Vagina (tissue), 2 donors: ENCODE measurements around the gene ASF1A. TPM values are rescaled to one million over a fixed set of nuclear protein-coding genes. Genes with fewer than 3 reads are reported as not detected.

ENCODE experiments used
- DNase-seq, 2 donors: peaks; one replicate each; pipeline ENCODE4 v3.0.0-alpha.2; 2017; ENCODE audit errors: extremely low spot score in 2 of 2
- H3K27ac ChIP-seq: fragments of 200-600 bp; sonication (generic); one replicate; pipeline ENCODE4 v1.5.1; 2019
- H3K27me3 ChIP-seq: fragments of 200-600 bp; sonication (generic); one replicate; pipeline ENCODE4 v1.5.1; 2019
- H3K36me3 ChIP-seq, 2 donors: fragments of 200-600 bp; sonication (generic); one replicate each; pipeline ENCODE4 v1.5.1; 2017 to 2019
- H3K4me1 ChIP-seq: fragments of 200-600 bp; sonication (generic); one replicate; pipeline ENCODE4 v1.5.1; 2019
- H3K4me3 ChIP-seq, 2 donors: fragments of 200-600 bp; sonication (generic); 1 replicate in 1 of 2; 2 replicates in 1 of 2; pipeline ENCODE4 v1.5.1; 2016 to 2019
- H3K9me3 ChIP-seq: fragments of 200-600 bp; sonication (generic); one replicate; pipeline ENCODE4 v1.5.1; 2019
- POLR2A ChIP-seq, 2 donors: fragments of 450-650 bp; IDR thresholded peaks; one replicate each; pipeline ENCODE4 v1.6.1; 2017; ENCODE audit warnings: antibody characterized with exemption in 2 of 2, mild to moderate bottlenecking in 2 of 2, moderate library complexity in 2 of 2
- POLR2AphosphoS5 ChIP-seq, 2 donors: sonication (generic); formaldehyde crosslinking; IDR thresholded peaks; one replicate each; pipeline ENCODE4 v1.9.0; 2017; ENCODE audit warnings: antibody characterized with exemption in 2 of 2, mild to moderate bottlenecking in 2 of 2, low read depth in 1 of 2; ENCODE audit not compliant: insufficient read depth in 1 of 2
- intact Hi-C: fragments of 100-400 bp; cut with DNase I; formaldehyde crosslinking; loops from one replicate; pipeline ENCODE4 v1.15.1; 2023
- total RNA-seq: library from RNA; depleted of rRNA; stranded (reverse); fragments of >200 nt; gene quantifications from one replicate; pipeline ENCODE4 v1.2.3, GENCODE V29; 2016
- TF ChIP-seq, protein P1 (sequence below), 3 experiments: fragments of 450-650 bp in 2 of 3; fragments of 200-600 bp in 1 of 3; sonication (generic) in 1 of 3; IDR thresholded peaks; one replicate each; pipeline ENCODE4 v1.5.1; 2017 to 2019; ENCODE audit warnings: antibody characterized with exemption in 3 of 3, mild to moderate bottlenecking in 2 of 3, moderate library complexity in 2 of 3

The ASF1A gene
- total RNA-seq, 1 donor from 2014 or later = 7.9 TPM

DNA sequence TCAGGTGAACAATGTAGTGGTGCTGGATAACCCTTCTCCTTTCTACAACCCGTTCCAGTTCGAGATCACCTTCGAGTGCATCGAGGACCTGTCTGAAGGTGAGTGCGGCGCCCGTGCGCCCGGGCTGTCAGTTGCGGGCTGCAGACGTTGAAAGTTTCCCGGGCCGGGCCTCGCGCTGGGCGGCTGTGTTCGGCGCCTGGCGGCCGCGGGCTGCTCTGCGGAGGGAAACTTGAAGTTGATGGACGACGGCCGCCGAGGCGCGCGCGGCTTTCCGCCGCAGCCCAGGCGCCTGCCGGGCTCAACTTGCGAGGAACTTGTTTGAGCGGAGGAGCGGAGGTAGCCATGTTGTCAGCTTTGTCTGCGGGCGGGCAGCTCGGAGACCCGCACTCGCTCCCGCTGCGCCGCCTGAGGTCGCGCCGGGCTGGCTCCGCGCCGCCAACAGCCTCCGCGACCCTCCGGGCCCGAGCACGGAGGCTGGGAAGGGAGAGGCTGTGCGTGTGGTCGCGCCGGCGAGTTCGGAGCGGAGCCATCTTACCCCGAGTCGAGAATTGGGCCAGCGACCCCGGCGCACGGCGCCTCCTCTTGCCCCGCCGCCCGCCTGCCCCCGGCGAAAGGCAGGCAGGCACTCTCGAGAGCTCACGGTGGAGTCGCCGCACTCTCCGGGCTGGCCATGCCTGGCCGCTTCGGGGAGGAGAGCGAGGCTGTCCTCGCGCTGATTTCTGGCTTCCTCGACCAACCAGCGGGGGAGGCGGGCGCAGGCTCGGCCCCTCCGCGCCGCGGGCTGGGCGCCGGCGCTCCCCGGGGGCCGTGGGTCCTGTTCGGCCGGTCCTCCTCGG is 691 bp downstream of the ASF1A start:
- DNase-seq = no peak
- H3K4me1 ChIP-seq = peaks cover 56% of the 10 kb centered on the region
- intact Hi-C loops = no loop called here
- H3K4me3 ChIP-seq = peak overlapping the region; percentile 62 to 88
- no peaks in the 10 kb centered on the region for H3K27me3 ChIP-seq
- TF ChIP-seq, protein P1, sequence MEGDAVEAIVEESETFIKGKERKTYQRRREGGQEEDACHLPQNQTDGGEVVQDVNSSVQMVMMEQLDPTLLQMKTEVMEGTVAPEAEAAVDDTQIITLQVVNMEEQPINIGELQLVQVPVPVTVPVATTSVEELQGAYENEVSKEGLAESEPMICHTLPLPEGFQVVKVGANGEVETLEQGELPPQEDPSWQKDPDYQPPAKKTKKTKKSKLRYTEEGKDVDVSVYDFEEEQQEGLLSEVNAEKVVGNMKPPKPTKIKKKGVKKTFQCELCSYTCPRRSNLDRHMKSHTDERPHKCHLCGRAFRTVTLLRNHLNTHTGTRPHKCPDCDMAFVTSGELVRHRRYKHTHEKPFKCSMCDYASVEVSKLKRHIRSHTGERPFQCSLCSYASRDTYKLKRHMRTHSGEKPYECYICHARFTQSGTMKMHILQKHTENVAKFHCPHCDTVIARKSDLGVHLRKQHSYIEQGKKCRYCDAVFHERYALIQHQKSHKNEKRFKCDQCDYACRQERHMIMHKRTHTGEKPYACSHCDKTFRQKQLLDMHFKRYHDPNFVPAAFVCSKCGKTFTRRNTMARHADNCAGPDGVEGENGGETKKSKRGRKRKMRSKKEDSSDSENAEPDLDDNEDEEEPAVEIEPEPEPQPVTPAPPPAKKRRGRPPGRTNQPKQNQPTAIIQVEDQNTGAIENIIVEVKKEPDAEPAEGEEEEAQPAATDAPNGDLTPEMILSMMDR (IDR thresholded peaks at IDR 0.05) = no peak
- TF ChIP-seq POLR2AphosphoS5 (IDR thresholded peaks at IDR 0.05; ENCODE audit: insufficient read depth in 1 of 2, low read depth in 1 of 2) (peak in 1 of 2 donors; percentile 20), POLR2A (IDR thresholded peaks at IDR 0.05) (no peak)
- H3K9me3 ChIP-seq = no peaks in the 10 kb centered on the region
- H3K27ac ChIP-seq = peak overlapping the region; percentile 97
- H3K36me3 ChIP-seq = no peaks in the 10 kb centered on the region

DNA sequence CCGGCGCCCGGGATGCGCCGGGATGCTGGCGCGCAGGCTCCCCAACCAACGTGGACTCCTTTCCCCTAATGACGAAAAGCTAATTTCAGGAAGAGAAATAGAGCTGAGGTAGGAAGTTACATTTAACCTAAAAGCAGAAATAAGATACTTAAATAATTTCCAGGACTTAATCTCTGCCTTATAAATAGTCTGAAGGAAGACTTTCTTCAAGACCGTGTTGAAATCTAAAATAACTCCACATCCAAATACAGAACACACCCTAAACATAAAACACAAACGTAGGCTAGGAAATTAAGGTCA is 1.3 kb downstream of the ASF1A start:
- Histone ChIP-seq H3K9me3 (no peaks in the 10 kb centered on the region), H3K4me3 (peak overlapping the region; percentile 62 to 88), H3K27me3 (no peaks in the 10 kb centered on the region), H3K36me3 (no peaks in the 10 kb centered on the region), H3K27ac (peak overlapping the region; percentile 97), H3K4me1 (peaks cover 61% of the 10 kb centered on the region)
- no peak for TF ChIP-seq POLR2A (IDR thresholded peaks at IDR 0.05)
- TF ChIP-seq, protein P1 (IDR thresholded peaks at IDR 0.05) = no peak
- no peak for TF ChIP-seq POLR2AphosphoS5 (IDR thresholded peaks at IDR 0.05; ENCODE audit: insufficient read depth in 1 of 2, low read depth in 1 of 2)
- intact Hi-C loops = no loop called here
- DNase-seq = no peak

DNA sequence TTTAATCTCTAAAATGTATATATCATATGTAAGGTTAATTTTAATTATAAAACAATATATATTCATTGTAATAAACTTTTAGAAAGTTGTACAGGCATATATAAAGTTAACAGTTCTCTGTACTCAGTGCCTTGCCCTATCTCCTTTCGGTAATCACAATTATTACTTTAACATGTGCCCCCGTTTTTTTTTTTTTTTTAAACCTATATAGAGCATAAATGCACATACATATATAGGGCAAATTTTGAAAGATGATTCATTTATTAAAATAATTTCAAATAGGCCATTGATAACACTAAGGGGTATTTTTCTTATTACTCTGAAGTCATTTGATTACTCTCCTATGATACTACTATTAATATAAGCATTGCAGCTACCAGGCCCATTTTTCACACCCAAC is 1.9 kb downstream of the ASF1A start:
- peak overlapping the region; percentile 97 for H3K27ac ChIP-seq
- no peaks in the 10 kb centered on the region for H3K9me3 ChIP-seq
- no peaks in the 10 kb centered on the region for H3K36me3 ChIP-seq
- no peak for DNase-seq
- intact Hi-C loops = no loop called here
- H3K27me3 ChIP-seq = no peaks in the 10 kb centered on the region
- H3K4me3 ChIP-seq = peak overlapping the region; percentile 62 to 88
- TF ChIP-seq POLR2A (IDR thresholded peaks at IDR 0.05) (no peak), POLR2AphosphoS5 (IDR thresholded peaks at IDR 0.05; ENCODE audit: insufficient read depth in 1 of 2, low read depth in 1 of 2) (no peak)
- TF ChIP-seq, protein P1 (IDR thresholded peaks at IDR 0.05) = no peak
- H3K4me1 ChIP-seq = peaks cover 68% of the 10 kb centered on the region

DNA sequence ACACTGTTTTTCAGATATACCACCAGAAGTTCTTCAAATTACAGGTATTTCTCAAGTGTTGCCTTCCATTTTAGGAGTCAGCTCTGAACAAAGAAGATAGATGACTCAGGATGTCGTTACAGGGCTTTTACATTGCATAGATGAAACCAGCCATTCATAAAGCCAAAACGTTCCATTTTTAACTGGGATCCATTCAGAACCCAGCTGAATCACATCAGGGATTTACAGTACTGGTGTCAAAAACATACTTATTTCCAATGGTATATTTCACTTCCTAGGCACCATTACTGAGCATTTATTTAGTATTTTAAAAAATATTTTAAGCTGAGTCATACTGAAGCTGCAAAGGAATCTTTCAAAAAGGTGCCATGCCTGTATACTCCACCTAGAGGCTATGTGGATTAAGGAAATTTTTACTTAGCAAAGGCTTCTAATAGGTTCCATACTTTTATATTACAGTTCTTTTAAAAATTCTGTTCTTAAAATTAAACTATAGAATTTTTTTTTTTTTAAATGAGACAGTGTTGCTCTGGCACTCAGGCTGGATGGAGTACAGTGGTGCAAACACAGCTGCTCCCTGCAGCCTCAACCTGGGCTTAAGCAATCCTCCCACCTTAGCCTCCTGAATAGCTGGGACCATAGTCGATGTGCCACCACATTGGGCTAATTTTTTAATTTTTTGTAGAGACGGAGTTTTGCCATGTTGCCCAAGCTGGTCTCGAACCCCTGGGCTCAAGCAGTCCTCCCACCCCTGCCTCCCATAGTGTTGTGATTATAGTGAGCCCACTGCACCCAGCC is 2.6 kb downstream of the ASF1A start:
- Histone ChIP-seq H3K27ac (no peak overlapping the region), H3K9me3 (no peaks in the 10 kb centered on the region), H3K4me3 (no peak overlapping the region), H3K4me1 (peaks cover 68% of the 10 kb centered on the region), H3K27me3 (no peaks in the 10 kb centered on the region), H3K36me3 (no peaks in the 10 kb centered on the region)
- intact Hi-C loops = no loop called here
- no peak for DNase-seq
- no peak for TF ChIP-seq POLR2A (IDR thresholded peaks at IDR 0.05)
- TF ChIP-seq POLR2AphosphoS5 (IDR thresholded peaks at IDR 0.05; ENCODE audit: insufficient read depth in 1 of 2, low read depth in 1 of 2) = peak in 1 of 2 donors; percentile 20

DNA sequence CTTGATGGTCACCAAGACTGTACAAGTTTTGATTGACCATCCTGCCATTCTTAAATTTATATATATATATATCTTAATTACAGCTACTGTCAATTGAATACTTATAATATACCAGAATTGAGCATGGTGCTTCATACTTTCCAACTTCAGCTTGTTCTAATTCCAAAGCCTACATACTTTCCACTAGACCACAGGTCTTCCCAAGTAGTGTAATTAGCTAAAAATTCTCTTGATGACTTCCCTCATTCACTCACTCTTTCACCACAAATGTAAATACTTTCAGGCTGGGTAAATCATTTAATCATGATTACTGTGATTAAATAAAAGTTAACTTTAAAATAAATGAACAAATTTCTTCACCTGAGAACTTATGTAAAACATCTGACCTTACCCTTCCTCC is 3.4 kb downstream of the ASF1A start:
- Histone ChIP-seq H3K4me1 (peaks cover 60% of the 10 kb centered on the region), H3K27ac (no peak overlapping the region), H3K9me3 (no peaks in the 10 kb centered on the region), H3K36me3 (no peaks in the 10 kb centered on the region), H3K4me3 (no peak overlapping the region), H3K27me3 (no peaks in the 10 kb centered on the region)
- DNase-seq = no peak
- intact Hi-C loops = no loop called here
- TF ChIP-seq, protein P1 (IDR thresholded peaks at IDR 0.05) = no peak
- TF ChIP-seq POLR2A (IDR thresholded peaks at IDR 0.05) (no peak), POLR2AphosphoS5 (IDR thresholded peaks at IDR 0.05; ENCODE audit: insufficient read depth in 1 of 2, low read depth in 1 of 2) (no peak)
